Prostate gland (tissue), 2 donors: ENCODE results near the gene ANKS1B.

Experiments
- CTCF ChIP-seq, 4 experiments: fragments of 200-600 bp in 2 of 4; fragments of 450-650 bp in 2 of 4; sonication (generic) in 2 of 4; IDR thresholded peaks; 1 replicate in 3 of 4; 2 replicates in 1 of 4; pipeline ENCODE4 v1.5.1; 2016 to 2019; ENCODE audit warnings: antibody characterized with exemption in 4 of 4, mild to moderate bottlenecking in 2 of 4, moderate library complexity in 2 of 4
- POLR2AphosphoS5 ChIP-seq: sonication (generic); formaldehyde crosslinking; IDR thresholded peaks from one replicate; pipeline ENCODE4 v1.6.1; 2017; ENCODE audit warnings: antibody characterized with exemption

- no peak for TF ChIP-seq CTCF (IDR thresholded peaks at IDR 0.05)
- no peak for TF ChIP-seq POLR2AphosphoS5
Observed at GRCh38 chr12:99157946-99158345, 826.8 kb downstream of the ANKS1B start.
